Measurements from ENCODE around the gene CFDP1.

Gene CFDP1

GRCh38 chr16:75306099-75306762, 127.1 kb downstream of the CFDP1 start:
- CTCF ChIA-PET: interaction anchor here (1.2 kb wide), 1 partner anchor 15 kb away, joined by 3 read pairs; no protein-coding TSS in a partner anchor
- H3K4me1 Mint-ChIP-seq: peaks cover 18% of the 10 kb centered on the region
- H3K4me3 Mint-ChIP-seq: no peak overlapping the region
- H3K27me3 Mint-ChIP-seq: peaks cover 5% of the 10 kb centered on the region
- no peaks in the 10 kb centered on the region for H3K9me3 Mint-ChIP-seq
- DNase-seq: no peak
- no peak overlapping the region for H3K27ac Mint-ChIP-seq
- H3K36me3 Mint-ChIP-seq: peaks cover 18% of the 10 kb centered on the region

DNA sequence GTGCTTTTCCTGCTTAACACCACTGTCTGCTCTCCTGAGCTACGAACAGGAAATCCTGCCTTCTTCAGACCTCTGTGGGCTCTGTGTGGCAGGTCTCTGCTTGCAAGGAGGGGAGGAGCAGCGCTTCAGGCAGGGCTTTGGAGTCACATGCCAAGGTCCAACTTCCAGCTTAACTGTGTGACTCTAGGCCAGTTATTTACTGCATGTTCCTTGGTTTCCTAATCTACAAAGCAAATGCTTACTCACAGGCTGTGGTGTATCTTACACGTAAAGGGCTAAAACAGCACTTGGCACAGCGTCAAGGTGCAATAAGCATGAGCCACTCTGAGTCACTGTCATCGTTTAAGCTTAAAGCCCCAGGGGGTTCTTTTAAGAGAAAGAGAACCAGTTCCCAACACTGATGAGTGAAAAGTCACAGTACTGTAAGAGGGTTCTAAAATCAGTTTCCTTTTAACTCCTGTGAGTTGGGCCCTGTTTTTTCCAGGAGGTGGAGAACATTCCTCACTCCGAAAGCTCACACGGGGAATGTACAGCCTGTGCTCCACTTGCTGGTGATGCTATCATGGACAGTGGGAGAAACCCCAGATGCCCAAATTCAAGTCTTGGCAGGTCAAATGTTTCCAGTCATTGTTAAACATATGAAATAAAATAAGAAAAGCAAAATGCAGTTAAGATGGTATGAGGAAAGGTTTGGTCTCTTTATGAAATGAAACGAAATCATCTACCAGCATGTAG, 127.8 kb downstream of the CFDP1 start:
- peaks cover 20% of the 10 kb centered on the region for H3K36me3 Mint-ChIP-seq
- H3K4me1 Mint-ChIP-seq: peaks cover 18% of the 10 kb centered on the region
- no peaks in the 10 kb centered on the region for H3K9me3 Mint-ChIP-seq
- no peak overlapping the region for H3K4me3 Mint-ChIP-seq
- CTCF ChIA-PET: interaction anchor here (1.2 kb wide), 1 partner anchor 16 kb away, joined by 3 read pairs; no protein-coding TSS in a partner anchor
- H3K27ac Mint-ChIP-seq: peak overlapping the region; percentile 64
- peak; percentile 41 for DNase-seq
- H3K27me3 Mint-ChIP-seq: peaks cover 5% of the 10 kb centered on the region

- CTCF ChIA-PET: no interaction called here
- Mint-ChIP-seq H3K36me3 (peaks cover 24% of the 10 kb centered on the region), H3K4me3 (no peak overlapping the region), H3K27ac (peak overlapping the region; percentile 64), H3K27me3 (peaks cover 7% of the 10 kb centered on the region), H3K9me3 (no peaks in the 10 kb centered on the region), H3K4me1 (peaks cover 18% of the 10 kb centered on the region)
- no peak for DNase-seq
These were observed 128.6 kb downstream of the CFDP1 start for GRCh38 chr16:75304521-75305363.

DNA sequence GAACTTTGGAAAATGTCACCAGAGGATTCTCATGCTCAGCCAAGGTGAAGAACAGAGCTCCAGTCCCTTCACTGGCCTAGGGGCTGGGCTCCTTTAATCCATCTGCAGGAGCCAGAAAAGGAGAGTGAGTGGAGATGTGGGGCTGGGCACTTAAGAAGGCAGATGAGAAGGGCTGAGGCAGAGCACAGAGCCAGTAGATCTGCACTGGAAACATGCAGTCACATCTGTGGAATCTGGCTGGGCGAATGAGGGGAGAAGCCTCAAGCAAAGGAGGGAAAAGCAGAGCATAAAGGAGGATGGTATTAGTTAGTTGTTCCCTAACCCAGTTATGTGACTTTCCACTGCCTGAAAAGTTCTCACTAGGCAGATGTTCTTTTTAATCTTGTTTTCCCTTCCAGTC, 131.5 kb downstream of the CFDP1 start:
- Mint-ChIP-seq H3K27ac (no peak overlapping the region), H3K9me3 (no peaks in the 10 kb centered on the region), H3K27me3 (peaks cover 11% of the 10 kb centered on the region), H3K36me3 (peaks cover 36% of the 10 kb centered on the region), H3K4me3 (no peak overlapping the region), H3K4me1 (peaks cover 18% of the 10 kb centered on the region)
- CTCF ChIA-PET: no interaction called here
- DNase-seq: no peak

DNA sequence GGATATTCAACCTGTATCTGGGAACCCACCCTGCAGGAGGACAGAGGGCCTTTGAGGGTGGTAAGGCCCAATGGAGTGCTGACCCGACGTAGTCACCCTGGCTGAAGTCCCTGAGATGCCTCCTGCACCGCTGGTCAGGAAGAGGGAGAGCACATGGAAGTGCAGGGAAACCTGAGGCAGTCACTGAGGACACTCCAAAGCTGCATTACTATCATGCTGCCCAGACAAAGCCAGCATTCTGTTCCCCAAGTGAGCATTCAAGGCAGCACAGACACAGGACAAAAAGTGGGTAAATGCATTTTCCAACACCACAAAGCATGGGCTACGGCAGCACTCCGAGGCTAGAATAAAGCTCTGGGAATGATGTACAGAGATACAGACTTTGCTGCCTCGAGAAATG, 135.0 kb downstream of the CFDP1 start:
- no peaks in the 10 kb centered on the region for H3K9me3 Mint-ChIP-seq
- no peak for DNase-seq
- peaks cover 34% of the 10 kb centered on the region for H3K36me3 Mint-ChIP-seq
- H3K4me1 Mint-ChIP-seq: no peaks in the 10 kb centered on the region
- H3K4me3 Mint-ChIP-seq: no peak overlapping the region
- CTCF ChIA-PET: no interaction called here
- peaks cover 27% of the 10 kb centered on the region for H3K27me3 Mint-ChIP-seq
- no peak overlapping the region for H3K27ac Mint-ChIP-seq

GRCh38 chr16:75296606-75297005, 136.7 kb downstream of the CFDP1 start:
- peaks cover 37% of the 10 kb centered on the region for H3K27me3 Mint-ChIP-seq
- H3K4me3 Mint-ChIP-seq: no peak overlapping the region
- peaks cover 41% of the 10 kb centered on the region for H3K36me3 Mint-ChIP-seq
- no peaks in the 10 kb centered on the region for H3K9me3 Mint-ChIP-seq
- H3K4me1 Mint-ChIP-seq: no peaks in the 10 kb centered on the region
- no peak overlapping the region for H3K27ac Mint-ChIP-seq
- no peak for DNase-seq
- CTCF ChIA-PET: interaction anchor here (0.6 to 0.7 kb wide), 2 partner anchors 108 to 123 kb away, joined by 3 read pairs; no protein-coding TSS in a partner anchor

DNA sequence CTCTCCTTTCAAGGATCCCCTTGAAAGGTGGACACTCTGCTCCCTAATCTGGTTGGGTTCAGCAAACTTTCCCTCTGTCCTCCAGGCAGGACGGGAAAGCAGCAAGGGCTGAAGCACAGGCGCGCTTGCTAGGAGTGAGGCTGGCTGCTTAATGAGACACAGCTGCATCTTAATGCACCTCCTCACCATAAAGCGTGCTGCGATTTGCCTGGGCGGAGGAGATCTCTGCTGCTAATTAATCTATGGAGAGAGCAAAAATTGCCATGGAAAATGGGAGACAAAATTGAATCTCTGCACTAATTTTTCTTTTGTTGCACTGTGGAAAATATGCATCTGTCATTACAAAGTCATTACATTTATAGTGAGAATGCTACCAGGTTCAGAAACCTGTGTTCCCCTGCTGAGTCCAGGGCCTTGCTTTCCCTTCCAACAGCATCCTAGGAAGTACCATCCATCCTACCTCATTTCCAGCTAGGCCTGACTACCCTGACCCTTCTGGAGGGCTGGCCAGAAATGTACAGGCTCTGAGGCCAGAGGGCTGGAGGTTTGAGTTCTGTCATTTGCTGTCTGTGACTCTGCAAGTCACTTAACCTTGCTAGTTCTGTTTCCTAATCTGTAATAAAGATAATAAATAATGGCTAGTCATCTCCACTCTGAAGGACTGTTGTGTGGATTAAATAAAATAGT, 138.4 kb downstream of the CFDP1 start:
- no peak for DNase-seq

GRCh38 chr16:75293772-75294171, 139.5 kb downstream of the CFDP1 start:
- H3K36me3 Mint-ChIP-seq: peaks cover 34% of the 10 kb centered on the region
- no peak for DNase-seq
- H3K9me3 Mint-ChIP-seq: no peaks in the 10 kb centered on the region
- CTCF ChIA-PET: no interaction called here
- H3K4me3 Mint-ChIP-seq: no peak overlapping the region
- H3K27ac Mint-ChIP-seq: no peak overlapping the region
- peaks cover 6% of the 10 kb centered on the region for H3K4me1 Mint-ChIP-seq
- peaks cover 60% of the 10 kb centered on the region for H3K27me3 Mint-ChIP-seq

More for the DNA sequence above, 138.4 kb downstream of the CFDP1 start:
- CTCF ChIA-PET: no interaction called here
- no peak overlapping the region for H3K27ac Mint-ChIP-seq
- no peaks in the 10 kb centered on the region for H3K4me1 Mint-ChIP-seq
- no peak overlapping the region for H3K4me3 Mint-ChIP-seq
- H3K36me3 Mint-ChIP-seq: peaks cover 38% of the 10 kb centered on the region
- H3K9me3 Mint-ChIP-seq: no peaks in the 10 kb centered on the region
- H3K27me3 Mint-ChIP-seq: peaks cover 52% of the 10 kb centered on the region

- peaks cover 32% of the 10 kb centered on the region for H3K36me3 Mint-ChIP-seq
- no peaks in the 10 kb centered on the region for H3K9me3 Mint-ChIP-seq
- no peak overlapping the region for H3K27ac Mint-ChIP-seq
These were observed 140.1 kb downstream of the CFDP1 start for GRCh38 chr16:75293173-75293572.

DNA sequence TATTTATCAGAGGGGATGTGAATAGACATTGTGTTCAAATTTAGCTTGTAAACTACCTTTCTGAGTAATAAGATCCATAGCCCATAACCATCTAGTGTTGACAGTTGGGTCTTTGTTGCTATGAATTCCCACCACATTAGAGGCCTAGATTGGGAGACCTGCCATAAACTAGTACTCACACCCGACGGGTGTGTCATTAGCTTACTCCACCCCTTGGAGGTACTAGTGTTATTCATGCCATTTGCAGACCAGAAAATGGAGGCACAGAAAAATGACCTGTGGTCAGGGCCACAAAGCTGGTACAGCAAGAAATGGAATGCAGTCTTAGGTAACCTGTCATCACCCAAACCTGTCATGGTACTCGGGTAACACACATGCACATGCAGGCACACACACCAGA, 140.6 kb downstream of the CFDP1 start:
- Mint-ChIP-seq H3K27me3 (peaks cover 70% of the 10 kb centered on the region), H3K27ac (no peak overlapping the region), H3K9me3 (no peaks in the 10 kb centered on the region), H3K36me3 (peaks cover 27% of the 10 kb centered on the region), H3K4me3 (no peak overlapping the region), H3K4me1 (peaks cover 17% of the 10 kb centered on the region)
- DNase-seq: no peak
- CTCF ChIA-PET: no interaction called here

More at GRCh38 chr16:75293173-75293572, 140.1 kb downstream of the CFDP1 start:
- Mint-ChIP-seq H3K4me3 (no peak overlapping the region), H3K4me1 (peaks cover 12% of the 10 kb centered on the region), H3K27me3 (peaks cover 66% of the 10 kb centered on the region)
- CTCF ChIA-PET: no interaction called here
- no peak for DNase-seq

GRCh38 chr16:75289189-75289588, 144.1 kb downstream of the CFDP1 start:
- Mint-ChIP-seq H3K27me3 (peaks cover 78% of the 10 kb centered on the region), H3K9me3 (no peaks in the 10 kb centered on the region), H3K27ac (no peak overlapping the region), H3K4me3 (no peak overlapping the region), H3K36me3 (peaks cover 22% of the 10 kb centered on the region), H3K4me1 (peaks cover 23% of the 10 kb centered on the region)
- no peak for DNase-seq
- CTCF ChIA-PET: interaction anchor here (1.2 kb wide), 1 partner anchor 55 kb away, joined by 4 read pairs; no protein-coding TSS in a partner anchor

- DNase-seq: peak; percentile 84
- Mint-ChIP-seq H3K4me3 (peak overlapping the region; percentile 46), H3K27ac (peak overlapping the region; percentile 74), H3K4me1 (peaks cover 23% of the 10 kb centered on the region), H3K36me3 (peaks cover 17% of the 10 kb centered on the region), H3K27me3 (peaks cover 83% of the 10 kb centered on the region), H3K9me3 (no peaks in the 10 kb centered on the region)
- CTCF ChIA-PET: interaction anchor here (1.2 kb wide), 1 partner anchor 55 kb away, joined by 4 read pairs; no protein-coding TSS in a partner anchor
These were observed 144.6 kb downstream of the CFDP1 start for GRCh38 chr16:75288596-75289120.

DNA sequence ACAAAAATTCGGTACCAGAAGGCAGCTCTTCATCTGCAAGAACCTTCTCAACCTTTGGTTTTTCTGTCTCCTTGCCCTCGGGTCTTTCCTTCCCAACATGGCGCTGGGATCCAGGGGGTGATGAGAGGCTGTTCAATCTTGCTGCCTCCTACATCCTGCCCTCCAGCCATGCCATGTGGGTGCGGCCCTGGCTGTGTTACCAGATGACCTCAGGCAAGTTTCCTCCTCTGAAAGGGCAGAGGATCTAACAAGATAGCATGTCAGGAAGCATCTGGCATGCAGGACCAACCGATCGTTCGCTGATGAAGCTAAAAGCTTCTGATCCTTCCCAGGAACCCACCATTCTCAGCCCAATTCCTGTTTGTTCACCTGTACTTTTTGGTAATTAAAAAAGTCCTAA, 145.1 kb downstream of the CFDP1 start:
- CTCF ChIA-PET: no interaction called here
- no peak for DNase-seq
- H3K4me3 Mint-ChIP-seq: peak overlapping the region; percentile 46
- H3K27me3 Mint-ChIP-seq: peaks cover 82% of the 10 kb centered on the region
- H3K27ac Mint-ChIP-seq: peak overlapping the region; percentile 74
- peaks cover 23% of the 10 kb centered on the region for H3K4me1 Mint-ChIP-seq
- peaks cover 17% of the 10 kb centered on the region for H3K36me3 Mint-ChIP-seq
- no peaks in the 10 kb centered on the region for H3K9me3 Mint-ChIP-seq
